ENCODE measurements around the gene UBE2S.

Gene UBE2S

DNA sequence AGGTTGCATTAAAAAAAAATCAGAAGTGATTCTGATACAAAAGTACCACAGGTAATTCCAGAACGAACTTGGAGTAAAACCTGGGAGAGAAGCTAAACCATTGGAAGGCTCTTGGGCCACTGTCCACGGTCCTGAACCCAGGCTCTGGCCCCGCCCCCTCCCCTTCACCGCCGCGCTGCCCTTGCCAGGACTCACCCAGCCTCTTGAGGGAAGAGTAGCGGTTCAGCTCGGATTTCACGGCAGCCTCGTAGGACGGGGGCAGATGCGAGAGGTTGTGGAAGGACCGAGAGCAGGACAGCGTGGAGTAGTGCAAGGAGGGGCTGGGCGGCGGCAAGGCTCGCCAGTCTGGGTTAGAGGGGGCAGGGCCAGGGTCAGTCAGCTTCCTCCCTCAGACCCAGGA is 29.8 kb upstream of the UBE2S start:
- no peak overlapping the region for H3K4me3 ChIP-seq
- no peak for DNase-seq
- no peak overlapping the region for H3K27ac ChIP-seq
- no peaks in the 10 kb centered on the region for H3K9me3 ChIP-seq
- H3K27me3 ChIP-seq, result peaks cover 5 to 79% of the 10 kb centered on the region in 2 donors
- TF ChIP-seq, protein P1, sequence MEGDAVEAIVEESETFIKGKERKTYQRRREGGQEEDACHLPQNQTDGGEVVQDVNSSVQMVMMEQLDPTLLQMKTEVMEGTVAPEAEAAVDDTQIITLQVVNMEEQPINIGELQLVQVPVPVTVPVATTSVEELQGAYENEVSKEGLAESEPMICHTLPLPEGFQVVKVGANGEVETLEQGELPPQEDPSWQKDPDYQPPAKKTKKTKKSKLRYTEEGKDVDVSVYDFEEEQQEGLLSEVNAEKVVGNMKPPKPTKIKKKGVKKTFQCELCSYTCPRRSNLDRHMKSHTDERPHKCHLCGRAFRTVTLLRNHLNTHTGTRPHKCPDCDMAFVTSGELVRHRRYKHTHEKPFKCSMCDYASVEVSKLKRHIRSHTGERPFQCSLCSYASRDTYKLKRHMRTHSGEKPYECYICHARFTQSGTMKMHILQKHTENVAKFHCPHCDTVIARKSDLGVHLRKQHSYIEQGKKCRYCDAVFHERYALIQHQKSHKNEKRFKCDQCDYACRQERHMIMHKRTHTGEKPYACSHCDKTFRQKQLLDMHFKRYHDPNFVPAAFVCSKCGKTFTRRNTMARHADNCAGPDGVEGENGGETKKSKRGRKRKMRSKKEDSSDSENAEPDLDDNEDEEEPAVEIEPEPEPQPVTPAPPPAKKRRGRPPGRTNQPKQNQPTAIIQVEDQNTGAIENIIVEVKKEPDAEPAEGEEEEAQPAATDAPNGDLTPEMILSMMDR (IDR thresholded peaks at IDR 0.05), result no peak
- H3K36me3 ChIP-seq, result no peaks in the 10 kb centered on the region
- intact Hi-C loops (cut with DNase I; ENCODE audit: low total_unique reads), result no loop called here
- H3K4me1 ChIP-seq, result peaks cover 0 to 23% (median 9%) of the 10 kb centered on the region in 4 donors

DNA sequence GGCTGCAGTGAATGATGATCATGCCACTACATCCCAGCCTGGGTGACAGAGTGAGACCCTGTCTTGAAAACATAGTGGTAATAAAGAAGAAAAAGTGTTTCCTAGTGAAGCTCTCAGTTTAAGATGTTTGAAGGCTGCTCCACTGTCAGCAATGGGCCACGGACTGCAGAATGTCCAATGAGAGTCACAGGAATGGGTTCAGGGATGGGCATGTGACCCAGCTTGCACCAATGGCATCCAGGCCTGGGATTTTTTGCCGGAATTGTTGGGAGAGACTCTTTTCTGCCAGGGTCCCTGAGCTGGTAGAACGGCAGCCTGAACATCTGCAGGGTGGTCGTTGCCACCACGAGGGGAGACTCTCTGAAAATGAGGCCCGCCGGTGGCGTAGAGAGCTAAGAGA is 29.3 kb upstream of the UBE2S start:
- H3K27me3 ChIP-seq, result peaks cover 5 to 79% of the 10 kb centered on the region in 2 donors
- peaks cover 0 to 17% (median 5%) of the 10 kb centered on the region in 4 donors for H3K4me1 ChIP-seq
- intact Hi-C loops (cut with DNase I; ENCODE audit: low total_unique reads), result no loop called here
- DNase-seq, result no peak
- no peaks in the 10 kb centered on the region for H3K36me3 ChIP-seq
- H3K4me3 ChIP-seq, result no peak overlapping the region
- H3K9me3 ChIP-seq, result no peaks in the 10 kb centered on the region
- TF ChIP-seq, protein P1 (IDR thresholded peaks at IDR 0.05), result no peak
- H3K27ac ChIP-seq, result no peak overlapping the region

DNA sequence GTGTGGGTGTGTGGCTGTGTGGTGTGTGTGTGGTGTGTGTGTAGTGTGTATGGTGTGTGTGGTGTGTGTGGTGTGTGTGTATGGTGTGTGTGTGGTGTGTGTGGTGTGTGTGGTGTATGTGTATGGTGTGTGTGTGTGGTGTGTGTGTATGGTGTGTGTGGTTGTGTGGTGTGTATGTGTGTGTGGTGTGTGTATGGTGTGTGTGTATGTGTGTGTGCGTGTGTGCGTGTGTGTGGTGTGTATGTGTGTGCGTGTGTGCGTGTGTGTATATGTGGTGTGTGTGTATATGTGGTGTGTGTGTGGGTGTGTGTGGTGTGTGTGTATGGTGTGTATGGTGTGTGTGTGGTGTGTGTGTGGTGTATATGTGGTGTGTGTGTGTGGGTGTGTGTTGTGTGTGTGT is 27.4 kb upstream of the UBE2S start:
- Histone ChIP-seq H3K27me3 (peaks cover 5 to 79% of the 10 kb centered on the region in 2 donors), H3K4me1 (peaks cover 0 to 5% (median 0%) of the 10 kb centered on the region in 4 donors)
- intact Hi-C loops (cut with DNase I; ENCODE audit: low total_unique reads), result no loop called here

DNA sequence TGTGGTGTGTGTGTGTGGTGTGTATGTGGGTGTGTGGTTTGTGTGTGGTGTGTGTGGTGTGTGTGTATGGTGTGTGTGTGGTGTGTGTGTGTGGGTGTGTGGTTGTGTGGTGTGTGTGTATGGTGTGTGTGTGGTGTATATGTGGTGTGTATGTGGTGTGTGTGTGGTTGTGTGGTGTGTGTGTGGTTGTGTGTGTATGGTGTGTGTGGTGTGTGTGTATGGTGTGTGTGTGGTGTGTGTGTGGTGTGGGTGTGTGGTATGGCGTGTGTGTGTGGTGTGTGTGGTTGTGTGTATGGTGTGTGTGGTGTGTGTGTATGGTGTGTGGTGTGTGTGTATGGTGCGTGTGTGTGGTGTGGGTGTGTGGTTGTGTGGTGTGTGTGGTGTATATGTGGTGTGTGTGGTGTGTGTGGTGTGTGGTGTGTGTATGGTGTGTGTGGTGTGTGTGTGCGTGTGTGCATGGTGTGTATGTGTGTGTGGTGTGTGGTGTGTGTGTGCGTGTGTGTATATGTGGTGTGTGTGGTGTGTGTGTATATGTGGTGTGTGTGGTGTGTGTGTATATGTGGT is 26.9 kb upstream of the UBE2S start:
- no peak for DNase-seq
- peaks cover 5 to 79% of the 10 kb centered on the region in 2 donors for H3K27me3 ChIP-seq

More for the DNA sequence above, 27.4 kb upstream of the UBE2S start:
- TF ChIP-seq, protein P1 (IDR thresholded peaks at IDR 0.05), result no peak
- DNase-seq, result no peak
- no peak overlapping the region for H3K4me3 ChIP-seq
- H3K36me3 ChIP-seq, result no peaks in the 10 kb centered on the region
- no peaks in the 10 kb centered on the region for H3K9me3 ChIP-seq
- no peak overlapping the region for H3K27ac ChIP-seq

DNA sequence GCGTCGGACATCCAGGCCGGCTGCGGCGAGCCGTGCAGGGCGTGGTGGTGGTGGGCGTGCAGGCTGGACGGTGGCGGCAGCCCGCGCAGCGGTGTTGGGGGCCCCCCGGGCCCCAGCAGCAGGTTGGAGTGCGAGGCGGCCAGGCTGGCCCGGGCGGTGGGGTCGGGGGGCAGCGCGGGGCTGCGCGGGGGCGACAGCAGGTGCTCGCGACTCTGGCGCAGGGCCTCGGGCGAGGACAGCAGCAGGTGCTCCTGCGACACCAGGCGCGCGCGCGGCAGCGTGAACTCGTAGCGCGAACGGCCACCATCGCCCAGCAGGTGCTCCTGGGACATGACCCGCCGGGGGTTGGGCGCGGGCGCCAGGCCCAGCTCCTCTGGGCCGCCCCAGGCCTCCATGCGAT is 25.7 kb upstream of the UBE2S start:
- intact Hi-C loops (cut with DNase I; ENCODE audit: low total_unique reads), result no loop called here
- H3K4me1 ChIP-seq, result peaks cover 0 to 5% (median 0%) of the 10 kb centered on the region in 4 donors
- H3K27ac ChIP-seq, result no peak overlapping the region
- H3K27me3 ChIP-seq, result peaks cover 5 to 79% of the 10 kb centered on the region in 2 donors
- no peaks in the 10 kb centered on the region for H3K9me3 ChIP-seq
- no peaks in the 10 kb centered on the region for H3K36me3 ChIP-seq
- TF ChIP-seq, protein P1 (IDR thresholded peaks at IDR 0.05), result no peak
- no peak for DNase-seq
- H3K4me3 ChIP-seq, result no peak overlapping the region

More for the DNA sequence above, 26.9 kb upstream of the UBE2S start:
- intact Hi-C loops (cut with DNase I; ENCODE audit: low total_unique reads), result no loop called here
- TF ChIP-seq, protein P1 (IDR thresholded peaks at IDR 0.05), result no peak
- Histone ChIP-seq H3K27ac (no peak overlapping the region), H3K36me3 (no peaks in the 10 kb centered on the region), H3K4me3 (no peak overlapping the region), H3K4me1 (peaks cover 0 to 5% (median 0%) of the 10 kb centered on the region in 4 donors), H3K9me3 (no peaks in the 10 kb centered on the region)

All from tibial artery (tissue), 4 donors.